H9 (cell line): ENCODE results near the gene MRGPRX2. TPM values are rescaled to one million over a fixed set of nuclear protein-coding genes. Genes with fewer than 3 reads are reported as not detected.

ENCODE experiments used
- DNase-seq: peaks from one replicate; pipeline ENCODE4 v3.0.0-alpha.2; 2017
- H2AFZ ChIP-seq: one replicate; pipeline ENCODE4 v1.6.1; 2013; ENCODE audit warnings: mild to moderate bottlenecking, low read length, control low read depth, moderate library complexity
- H2AK5ac ChIP-seq: 2 replicates; pipeline ENCODE4 v1.6.1; 2013; ENCODE audit warnings: low read length, control low read depth, mixed read lengths; ENCODE audit not compliant: insufficient read length
- H2BK120ac ChIP-seq: one replicate; pipeline ENCODE4 v1.6.1; 2013; ENCODE audit warnings: low read depth, mild to moderate bottlenecking, low read length, control low read depth, inconsistent platforms; ENCODE audit not compliant: poor library complexity, severe bottlenecking
- H2BK12ac ChIP-seq: 2 replicates; pipeline ENCODE4 v1.6.1; 2013; ENCODE audit warnings: low read length, control low read depth, mixed read lengths, low read depth; ENCODE audit not compliant: insufficient read length
- H2BK15ac ChIP-seq: 2 replicates; pipeline ENCODE4 v1.6.1; 2013; ENCODE audit warnings: low read depth, low read length, control low read depth
- H2BK20ac ChIP-seq: one replicate; pipeline ENCODE4 v1.6.1; 2013; ENCODE audit warnings: low read depth, mild to moderate bottlenecking, low read length, control low read depth, inconsistent platforms; ENCODE audit not compliant: poor library complexity, severe bottlenecking
- H2BK5ac ChIP-seq: 2 replicates; pipeline ENCODE4 v1.6.1; 2013; ENCODE audit warnings: low read length, control low read depth, mixed read lengths; ENCODE audit not compliant: insufficient read length
- H3K14ac ChIP-seq: 2 replicates; pipeline ENCODE4 v1.6.1; 2013; ENCODE audit warnings: low read length, control low read depth; ENCODE audit not compliant: insufficient read depth
- H3K18ac ChIP-seq: 2 replicates; pipeline ENCODE4 v1.6.1; 2013; ENCODE audit warnings: low read depth, mild to moderate bottlenecking, mixed read lengths, low read length, control low read depth; ENCODE audit not compliant: insufficient read length
- H3K23ac ChIP-seq: 2 replicates; pipeline ENCODE4 v1.6.1; 2013; ENCODE audit warnings: low read length, control low read depth, mixed read lengths, low read depth; ENCODE audit not compliant: insufficient read length
- H3K23me2 ChIP-seq: 2 replicates; pipeline ENCODE4 v1.6.1; 2013; ENCODE audit warnings: low read depth, mild to moderate bottlenecking, mixed read lengths, low read length, control low read depth; ENCODE audit not compliant: insufficient read length, poor library complexity, severe bottlenecking
- H3K27ac ChIP-seq: 2 replicates; pipeline ENCODE4 v1.5.1; 2013; ENCODE audit warnings: low read length, control low read depth, mixed read lengths, low read depth; ENCODE audit not compliant: insufficient read length
- H3K27me3 ChIP-seq: 2 replicates; pipeline ENCODE4 v1.6.1; 2013; ENCODE audit warnings: low read length, control low read depth, inconsistent platforms; ENCODE audit not compliant: insufficient read depth
- H3K4ac ChIP-seq: 2 replicates; pipeline ENCODE4 v1.6.1; 2013; ENCODE audit warnings: low read depth, mild to moderate bottlenecking, control low read depth, inconsistent platforms, low read length, moderate library complexity
- H3K4me1 ChIP-seq: 2 replicates; pipeline ENCODE4 v1.6.1; 2013; ENCODE audit warnings: low read length, control low read depth, inconsistent platforms; ENCODE audit not compliant: insufficient read depth
- H3K4me2 ChIP-seq: 2 replicates; pipeline ENCODE4 v1.6.1; 2013; ENCODE audit warnings: low read length, control low read depth, mixed read lengths; ENCODE audit not compliant: insufficient read length, insufficient read depth
- H3K56ac ChIP-seq: 2 replicates; pipeline ENCODE4 v1.6.1; 2013; ENCODE audit warnings: low read depth, mild to moderate bottlenecking, mixed read lengths, low read length, control low read depth; ENCODE audit not compliant: insufficient read length
- H3K79me1 ChIP-seq: 2 replicates; pipeline ENCODE4 v1.6.1; 2013; ENCODE audit warnings: low read depth, mild to moderate bottlenecking, moderate library complexity, low read length, control low read depth, inconsistent platforms; ENCODE audit not compliant: insufficient read depth, poor library complexity, severe bottlenecking
- H3K79me2 ChIP-seq: 2 replicates; pipeline ENCODE4 v1.6.1; 2013; ENCODE audit warnings: low read length, control low read depth, inconsistent platforms; ENCODE audit not compliant: insufficient read depth
- H3K9ac ChIP-seq: 2 replicates; pipeline ENCODE4 v1.6.1; 2013; ENCODE audit warnings: low read length, control low read depth, mixed read lengths; ENCODE audit not compliant: insufficient read length; ENCODE audit errors: extremely low read depth
- H3K9me3 ChIP-seq: one replicate; pipeline ENCODE4 v1.6.1; 2013; ENCODE audit warnings: low read depth, low read length, inconsistent platforms; ENCODE audit not compliant: control insufficient read depth
- H3T11ph ChIP-seq: one replicate; pipeline ENCODE4 v1.6.1; 2013; ENCODE audit warnings: mild to moderate bottlenecking, low read length, control low read depth, inconsistent platforms
- H4K20me1 ChIP-seq: one replicate; pipeline ENCODE4 v1.6.1; 2013; ENCODE audit not compliant: control insufficient read depth, insufficient read length, insufficient read depth
- H4K5ac ChIP-seq: 2 replicates; pipeline ENCODE4 v1.6.1; 2013; ENCODE audit warnings: low read depth, mild to moderate bottlenecking, mixed read lengths, low read length, control low read depth; ENCODE audit not compliant: insufficient read length
- H4K8ac ChIP-seq: replicated peaks from 2 replicates; pipeline ENCODE4 v1.6.1; 2013; ENCODE audit warnings: low read length, control low read depth, mixed read lengths, low read depth; ENCODE audit not compliant: insufficient read length
- H4K91ac ChIP-seq: 2 replicates; pipeline ENCODE4 v1.6.1; 2013; ENCODE audit warnings: low read depth, mild to moderate bottlenecking, moderate library complexity, mixed read lengths, low read length, control low read depth; ENCODE audit not compliant: insufficient read length
- H3K27ac Mint-ChIP-seq, 3 experiments: 2 replicates in 2 of 3; 3 replicates in 1 of 3; pipeline ENCODE4 v1.8.0; 2020 to 2021; ENCODE audit warnings: mixed read lengths in 3 of 3, mild to moderate bottlenecking in 1 of 3, moderate library complexity in 1 of 3
- H3K27me3 Mint-ChIP-seq: 2 replicates; pipeline ENCODE4 v1.8.0; 2021; ENCODE audit warnings: low read depth, mild to moderate bottlenecking, moderate library complexity, mixed read lengths
- H3K36me3 Mint-ChIP-seq, 3 experiments: 2 replicates in 2 of 3; 3 replicates in 1 of 3; pipeline ENCODE4 v1.8.0; 2020 to 2021; ENCODE audit warnings: low read depth in 3 of 3, mixed read lengths in 3 of 3; ENCODE audit not compliant: insufficient read depth in 1 of 3
- H3K4me1 Mint-ChIP-seq, 2 experiments: 2 replicates each; pipeline ENCODE4 v1.8.0; 2020; ENCODE audit warnings: mixed read lengths in 2 of 2
- H3K4me3 Mint-ChIP-seq, 2 experiments: 2 replicates in 1 of 2; 3 replicates in 1 of 2; pipeline ENCODE4 v1.8.0; 2020 to 2021; ENCODE audit warnings: mild to moderate bottlenecking in 2 of 2, mixed read lengths in 2 of 2, moderate library complexity in 1 of 2
- H3K9me3 Mint-ChIP-seq, 2 experiments: 2 replicates in 1 of 2; 3 replicates in 1 of 2; pipeline ENCODE4 v1.8.0; 2020; ENCODE audit warnings: mild to moderate bottlenecking in 2 of 2, mixed read lengths in 2 of 2, moderate library complexity in 1 of 2
- WGBS: extraction: QIAGEN DNeasy Blood & Tissue Kit; methylation state at CpG from one replicate; pipeline ENCODE4 v1.1.7; 2013; ENCODE audit warnings: missing lambda C conversion rate, low lambda C conversion rate, mixed read lengths; ENCODE audit not compliant: insufficient read length; ENCODE audit errors: extremely low coverage; 5-methylcytosine and 5-hydroxymethylcytosine counted together
- total RNA-seq: library from RNA; stranded (reverse); gene quantifications from 2 replicates; pipeline ENCODE4 v1.2.1, GENCODE V29; 2021
- TF ChIP-seq, protein P1 (sequence below): fragments of 200-600 bp; sonication (generic); conservative IDR thresholded peaks from 3 replicates; pipeline ENCODE4 v1.8.0; 2021; ENCODE audit warnings: antibody characterized with exemption, mild to moderate bottlenecking

The MRGPRX2 gene
- total RNA-seq, 1 experiment from 2014 or later, result not detected

- H3K79me2 ChIP-seq, result no peaks in the 10 kb centered on the region
- H3K18ac ChIP-seq, result no peak overlapping the region
- no peak overlapping the region for H4K8ac ChIP-seq
- DNase-seq, result no peak
- H2BK15ac ChIP-seq, result no peak overlapping the region
- TF ChIP-seq, protein P1, sequence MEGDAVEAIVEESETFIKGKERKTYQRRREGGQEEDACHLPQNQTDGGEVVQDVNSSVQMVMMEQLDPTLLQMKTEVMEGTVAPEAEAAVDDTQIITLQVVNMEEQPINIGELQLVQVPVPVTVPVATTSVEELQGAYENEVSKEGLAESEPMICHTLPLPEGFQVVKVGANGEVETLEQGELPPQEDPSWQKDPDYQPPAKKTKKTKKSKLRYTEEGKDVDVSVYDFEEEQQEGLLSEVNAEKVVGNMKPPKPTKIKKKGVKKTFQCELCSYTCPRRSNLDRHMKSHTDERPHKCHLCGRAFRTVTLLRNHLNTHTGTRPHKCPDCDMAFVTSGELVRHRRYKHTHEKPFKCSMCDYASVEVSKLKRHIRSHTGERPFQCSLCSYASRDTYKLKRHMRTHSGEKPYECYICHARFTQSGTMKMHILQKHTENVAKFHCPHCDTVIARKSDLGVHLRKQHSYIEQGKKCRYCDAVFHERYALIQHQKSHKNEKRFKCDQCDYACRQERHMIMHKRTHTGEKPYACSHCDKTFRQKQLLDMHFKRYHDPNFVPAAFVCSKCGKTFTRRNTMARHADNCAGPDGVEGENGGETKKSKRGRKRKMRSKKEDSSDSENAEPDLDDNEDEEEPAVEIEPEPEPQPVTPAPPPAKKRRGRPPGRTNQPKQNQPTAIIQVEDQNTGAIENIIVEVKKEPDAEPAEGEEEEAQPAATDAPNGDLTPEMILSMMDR, result no peak
- no peaks in the 10 kb centered on the region for H4K20me1 ChIP-seq
- no peak overlapping the region for H2BK5ac ChIP-seq
- no peak overlapping the region for H2BK20ac ChIP-seq
- H3K9ac ChIP-seq, result no peak overlapping the region
- no peaks in the 10 kb centered on the region; a peak in 1 of 5 replicates for H3K9me3 Mint-ChIP-seq
- H3K79me1 ChIP-seq, result no peaks in the 10 kb centered on the region
- H2AFZ ChIP-seq, result no peak overlapping the region
- no peak overlapping the region for H3K27ac Mint-ChIP-seq
- no peaks in the 10 kb centered on the region for H3K36me3 Mint-ChIP-seq
- no peak overlapping the region for H3K4me2 ChIP-seq
- no peak overlapping the region for H2AK5ac ChIP-seq
- no peak overlapping the region for H4K91ac ChIP-seq
- no peaks in the 10 kb centered on the region for H3K27me3 ChIP-seq
- no peak overlapping the region for H3K23ac ChIP-seq
- H3K27me3 Mint-ChIP-seq, result no peaks in the 10 kb centered on the region; the same call in 1 of the 2 replicates
- no peak overlapping the region for H3K4ac ChIP-seq
- no peak overlapping the region for H2BK120ac ChIP-seq
- no peaks in the 10 kb centered on the region for H3K9me3 ChIP-seq
- no peak overlapping the region for H3K14ac ChIP-seq
- no CpG with 5 or more reads among the region's 3 CpGs for WGBS
- peaks cover 7% of the 10 kb centered on the region; the same call in 1 of the 2 replicates for H3K4me1 ChIP-seq
- H2BK12ac ChIP-seq, result no peak overlapping the region
- H3K56ac ChIP-seq, result no peak overlapping the region
- H3K4me3 Mint-ChIP-seq, result no peak overlapping the region
- H3K23me2 ChIP-seq, result no peaks in the 10 kb centered on the region
- no peak overlapping the region for H4K5ac ChIP-seq
- H3K27ac ChIP-seq, result no peak overlapping the region
- H3T11ph ChIP-seq, result no peak overlapping the region
- H3K4me1 Mint-ChIP-seq, result peaks cover 27 to 35% of the 10 kb centered on the region in 2 experiments
Observed at GRCh38 chr11:19075636-19076035, 15.1 kb upstream of the MRGPRX2 start.
